GM19023 (cell line): ENCODE results near the gene NDRG3.
A peak's percentile ranks its signal among the peaks of the same experiment; 100 is the strongest.
"Not testable (repeated sequence)": the region's sequence is repeated elsewhere in the genome, so short reads cannot be mapped to it uniquely, and the experiment has no call there.

ENCODE experiments used
- ATAC-seq: cut with Tn5 transposase; IDR thresholded peaks from one replicate; pipeline ENCODE4 v1.9.1; 2021; ENCODE audit warnings: mild to moderate bottlenecking, moderate library complexity; ENCODE audit not compliant: unreplicated experiment

The NDRG3 gene

GRCh38 chr20:36611625-36612024, 134.3 kb downstream of the NDRG3 start:
- no peak for ATAC-seq

GRCh38 chr20:36608388-36608728, 137.5 kb downstream of the NDRG3 start:
- ATAC-seq: not testable (repeated sequence)

- no peak for ATAC-seq
These were observed 138.1 kb downstream of the NDRG3 start for GRCh38 chr20:36607586-36608387.

DNA sequence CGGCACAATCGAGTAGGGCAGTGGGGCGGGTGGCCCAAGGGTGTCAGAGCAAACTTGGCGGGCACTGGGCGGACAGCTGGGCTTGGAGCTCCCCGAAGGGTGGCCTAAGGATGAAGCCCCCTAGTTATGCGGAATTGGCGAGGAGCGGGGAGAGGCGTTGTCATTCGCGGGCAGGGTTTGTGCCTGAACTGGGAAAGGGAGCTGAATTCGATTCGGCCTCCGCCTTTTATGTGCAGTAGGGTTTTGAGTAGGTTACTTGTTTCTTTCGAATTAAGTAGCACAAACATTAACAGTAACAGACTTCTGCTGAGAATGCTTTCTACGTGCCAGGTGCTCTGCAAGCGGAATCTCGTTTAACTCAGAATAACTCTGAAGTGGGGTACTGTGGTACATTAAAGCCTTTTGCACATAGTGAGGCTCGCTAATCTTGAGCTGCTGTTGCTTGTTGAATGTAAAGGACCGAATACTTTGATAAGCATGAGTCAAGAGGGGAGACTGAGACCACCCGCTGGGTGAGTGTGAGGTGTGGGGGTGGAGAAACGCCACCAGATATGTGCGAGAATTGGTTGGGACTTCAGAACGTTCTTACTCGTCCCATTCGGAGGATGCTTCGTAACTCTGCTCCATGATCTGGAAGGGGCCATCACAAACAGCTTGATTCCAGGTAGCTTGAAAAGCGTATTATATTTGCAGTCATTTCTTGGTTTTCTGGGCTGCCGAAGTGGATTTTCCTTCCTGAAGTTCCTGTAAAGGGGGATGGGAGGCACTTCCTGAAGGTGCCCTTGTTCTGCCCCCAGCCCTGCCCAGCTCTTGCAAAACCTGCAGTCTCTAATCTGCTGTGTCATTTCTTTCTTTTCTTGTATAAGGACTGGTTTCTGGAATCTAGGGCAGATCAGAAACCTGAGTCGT, 139.5 kb downstream of the NDRG3 start:
- no peak for ATAC-seq

- peak; percentile 86 for ATAC-seq
These were observed 140.3 kb downstream of the NDRG3 start, which contains the start of gene RAB5IF for GRCh38 chr20:36605399-36606157. Gene RAB5IF, plus strand, starts transcription at chr20:36605779. Its CDS starts 173 bp downstream, at chr20:36605952.

DNA sequence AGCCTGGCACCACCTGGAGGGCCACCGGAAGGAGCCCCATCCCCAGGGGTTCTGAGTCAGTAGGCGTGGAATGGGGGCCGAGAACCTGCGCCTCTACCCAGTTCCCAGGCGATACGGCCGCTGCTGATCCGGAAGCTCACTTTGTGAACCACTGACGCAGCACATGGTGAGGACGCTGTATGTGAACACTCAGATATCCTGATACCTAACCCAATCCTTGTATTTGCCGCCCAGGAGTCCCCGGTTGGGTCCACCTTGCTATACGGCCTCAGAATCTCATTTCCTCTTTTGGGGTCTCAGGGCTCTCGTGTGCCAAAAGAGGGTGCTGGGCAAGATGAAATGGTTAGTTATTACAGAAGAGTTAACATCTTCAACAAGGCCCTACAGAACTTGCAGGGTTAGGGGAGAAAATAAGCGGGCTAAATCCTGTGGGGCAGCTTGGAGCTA, 140.9 kb downstream of the NDRG3 start:
- peak; percentile 21 for ATAC-seq
